Fibroblast of lung (primary cell): ENCODE measurements around the gene SLC35F3. TPM values are rescaled to one million over a fixed set of nuclear protein-coding genes. Genes with fewer than 3 reads are reported as not detected.
A peak's percentile ranks its signal among the peaks of the same experiment; 100 is the strongest.

ENCODE experiments used
- DNase-seq, 2 donors: peaks; one replicate each; pipeline versions ENCODE4 v3.0.0 to v3.0.0-alpha.2; 2010; ENCODE audit warnings: low read depth in 2 of 2
- H2AFZ ChIP-seq: 2 replicates; pipeline ENCODE4 v1.5.1; 2012; ENCODE audit warnings: low read length, control low read depth, inconsistent platforms
- H3K27ac ChIP-seq: 2 replicates; pipeline ENCODE4 v1.5.1; 2011; ENCODE audit warnings: low read length, control low read depth; ENCODE audit not compliant: insufficient read depth
- H3K27me3 ChIP-seq: 2 replicates; pipeline ENCODE4 v1.5.1; 2011; ENCODE audit warnings: mild to moderate bottlenecking, low read length; ENCODE audit not compliant: control insufficient read depth, insufficient read depth
- H3K36me3 ChIP-seq: 2 replicates; pipeline ENCODE4 v1.5.1; 2011; ENCODE audit warnings: low read length; ENCODE audit not compliant: control insufficient read depth, insufficient read depth
- H3K4me1 ChIP-seq: 2 replicates; pipeline ENCODE4 v1.5.1; 2011; ENCODE audit warnings: low read length; ENCODE audit not compliant: control insufficient read depth, insufficient read depth; ENCODE audit errors: extremely low read depth
- H3K4me2 ChIP-seq: 2 replicates; pipeline ENCODE4 v1.5.1; 2011; ENCODE audit warnings: low read length, control low read depth; ENCODE audit not compliant: insufficient read depth; ENCODE audit errors: extremely low read depth
- H3K4me3 ChIP-seq, 4 experiments: fragments of 200-600 bp in 1 of 4; sonication (generic) in 1 of 4; replicated peaks in 1 of 4; 2 replicates each; pipeline ENCODE4 v1.5.1; 2011 to 2016; ENCODE audit warnings: low read length in 4 of 4, low read depth in 3 of 4, mild to moderate bottlenecking in 3 of 4, control low read depth in 2 of 4, inconsistent platforms in 1 of 4, mixed read lengths in 1 of 4; ENCODE audit not compliant: insufficient read depth in 1 of 4; ENCODE audit errors: control extremely low read depth in 1 of 4
- H3K79me2 ChIP-seq: 2 replicates; pipeline ENCODE4 v1.5.1; 2012; ENCODE audit warnings: mild to moderate bottlenecking, low read length, inconsistent platforms; ENCODE audit not compliant: control insufficient read depth, insufficient read depth
- H3K9ac ChIP-seq: 2 replicates; pipeline ENCODE4 v1.5.1; 2011; ENCODE audit warnings: mild to moderate bottlenecking, low read length, control low read depth; ENCODE audit not compliant: insufficient read depth
- H3K9me3 ChIP-seq: 2 replicates; pipeline ENCODE4 v1.5.1; 2012; ENCODE audit warnings: low read depth, low read length; ENCODE audit not compliant: control insufficient read depth, insufficient read depth
- H4K20me1 ChIP-seq: 2 replicates; pipeline ENCODE4 v1.5.1; 2011; ENCODE audit warnings: low read length; ENCODE audit not compliant: control insufficient read depth, insufficient read depth; ENCODE audit errors: extremely low read depth
- EZH2 ChIP-seq: IDR thresholded peaks from 2 replicates; pipeline ENCODE4 v1.5.1; 2012; ENCODE audit warnings: low read length, control low read depth, mild to moderate bottlenecking; ENCODE audit errors: missing control alignments
- polyA plus RNA-seq, 2 donors: library from polyadenylated mRNA; depleted of rRNA in 1 of 2; stranded (reverse) in 1 of 2; unstranded in 1 of 2; fragments of >200 nt; gene quantifications; 2 replicates each; pipeline ENCODE4 v1.2.1, GENCODE V29; 2011 to 2012; ENCODE audit warnings: missing spikeins in 1 of 2
- total RNA-seq: library from RNA; depleted of rRNA; stranded (reverse); fragments of >200 nt; gene quantifications from 2 replicates; pipeline ENCODE4 v1.2.1, GENCODE V29; 2014
- TF ChIP-seq, protein P1 (sequence below), 2 donors: IDR thresholded peaks in 1 of 2; conservative IDR thresholded peaks in 1 of 2; 1 replicate in 1 of 2; 2 replicates in 1 of 2; pipeline ENCODE4 v1.5.1; 2011 to 2012; ENCODE audit warnings: low read length in 2 of 2, control low read depth in 1 of 2, inconsistent platforms in 1 of 2, low read depth in 1 of 2, mild to moderate bottlenecking in 1 of 2

SLC35F3 gene
- total and polyA plus RNA-seq, 2 donors (not counting 1 experiment from before 2014, with no cell fraction given) = not detected

DNA sequence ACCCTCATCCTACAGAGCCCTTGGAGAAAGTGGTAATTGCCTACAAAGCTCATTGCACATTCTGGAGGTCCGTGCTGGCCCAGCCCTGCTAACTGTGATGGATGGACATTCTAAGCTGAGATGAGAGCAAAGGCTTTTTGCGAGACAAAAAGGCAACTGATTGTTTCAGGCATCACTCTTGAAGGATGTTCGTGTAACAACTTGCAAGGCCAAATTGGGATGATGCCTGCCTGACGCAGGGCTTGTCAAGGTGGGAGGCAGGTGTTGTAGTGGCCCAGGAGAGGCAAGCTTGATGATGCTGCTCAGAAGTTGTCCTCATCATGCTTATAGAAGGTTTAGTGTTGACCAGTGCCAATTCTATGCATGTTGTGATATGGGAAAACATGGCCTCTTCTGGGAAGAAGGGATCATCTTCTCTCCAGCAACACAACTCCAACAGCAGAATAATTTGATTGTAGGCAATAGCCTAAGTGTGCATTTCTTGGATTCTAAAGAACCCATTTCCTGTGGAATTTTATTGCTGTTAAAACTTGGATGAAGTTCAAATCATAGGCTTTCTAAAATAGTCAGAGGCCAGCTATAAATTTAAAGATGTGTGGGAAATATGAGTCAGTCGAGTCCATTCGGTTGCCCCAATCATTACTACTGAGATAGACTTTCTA, 366.2 kb downstream of the SLC35F3 start:
- H3K4me3 ChIP-seq = no peak overlapping the region
- DNase-seq = peak in 1 of 2 donors; percentile 22
- no peaks in the 10 kb centered on the region for H4K20me1 ChIP-seq
- H3K9me3 ChIP-seq = no peaks in the 10 kb centered on the region
- no peak overlapping the region for H3K9ac ChIP-seq
- H3K4me2 ChIP-seq = no peak overlapping the region
- H3K79me2 ChIP-seq = no peaks in the 10 kb centered on the region
- no peaks in the 10 kb centered on the region for H3K27me3 ChIP-seq
- H3K36me3 ChIP-seq = no peaks in the 10 kb centered on the region
- H3K27ac ChIP-seq = no peak overlapping the region
- no peaks in the 10 kb centered on the region for H3K4me1 ChIP-seq
- TF ChIP-seq, protein P1, sequence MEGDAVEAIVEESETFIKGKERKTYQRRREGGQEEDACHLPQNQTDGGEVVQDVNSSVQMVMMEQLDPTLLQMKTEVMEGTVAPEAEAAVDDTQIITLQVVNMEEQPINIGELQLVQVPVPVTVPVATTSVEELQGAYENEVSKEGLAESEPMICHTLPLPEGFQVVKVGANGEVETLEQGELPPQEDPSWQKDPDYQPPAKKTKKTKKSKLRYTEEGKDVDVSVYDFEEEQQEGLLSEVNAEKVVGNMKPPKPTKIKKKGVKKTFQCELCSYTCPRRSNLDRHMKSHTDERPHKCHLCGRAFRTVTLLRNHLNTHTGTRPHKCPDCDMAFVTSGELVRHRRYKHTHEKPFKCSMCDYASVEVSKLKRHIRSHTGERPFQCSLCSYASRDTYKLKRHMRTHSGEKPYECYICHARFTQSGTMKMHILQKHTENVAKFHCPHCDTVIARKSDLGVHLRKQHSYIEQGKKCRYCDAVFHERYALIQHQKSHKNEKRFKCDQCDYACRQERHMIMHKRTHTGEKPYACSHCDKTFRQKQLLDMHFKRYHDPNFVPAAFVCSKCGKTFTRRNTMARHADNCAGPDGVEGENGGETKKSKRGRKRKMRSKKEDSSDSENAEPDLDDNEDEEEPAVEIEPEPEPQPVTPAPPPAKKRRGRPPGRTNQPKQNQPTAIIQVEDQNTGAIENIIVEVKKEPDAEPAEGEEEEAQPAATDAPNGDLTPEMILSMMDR (conservative IDR thresholded peaks at IDR 0.05 in 1 of 2, IDR thresholded peaks at IDR 0.05 in 1 of 2; ENCODE audit: low read depth in 1 of 2, low read length in 2 of 2) = no peak
- no peak for TF ChIP-seq EZH2
- no peak overlapping the region for H2AFZ ChIP-seq

DNA sequence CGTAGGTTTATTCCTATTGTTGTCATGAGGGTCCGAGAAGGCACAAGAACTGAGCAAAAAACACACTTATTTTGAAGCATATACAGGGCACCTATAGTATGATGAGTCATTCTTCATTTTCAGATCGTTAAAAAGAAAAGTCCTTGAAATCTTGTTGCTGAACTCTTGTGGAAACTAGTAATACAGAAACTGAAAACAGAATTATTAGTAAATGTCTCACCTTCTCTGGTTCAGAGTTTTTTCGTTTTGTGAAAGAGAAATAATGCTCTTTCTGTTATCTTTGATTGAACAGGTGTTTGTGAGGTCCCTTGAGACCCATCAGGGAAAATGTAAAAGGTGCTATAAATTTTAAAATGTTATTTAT, 366.7 kb downstream of the SLC35F3 start:
- H3K9me3 ChIP-seq = no peaks in the 10 kb centered on the region
- no peak overlapping the region for H3K4me3 ChIP-seq
- no peak overlapping the region for H3K27ac ChIP-seq
- no peaks in the 10 kb centered on the region for H3K4me1 ChIP-seq
- H2AFZ ChIP-seq = no peak overlapping the region
- H3K79me2 ChIP-seq = no peaks in the 10 kb centered on the region
- H3K9ac ChIP-seq = no peak overlapping the region
- DNase-seq = no peak
- H4K20me1 ChIP-seq = no peaks in the 10 kb centered on the region
- TF ChIP-seq EZH2 = no peak
- TF ChIP-seq, protein P1 (conservative IDR thresholded peaks at IDR 0.05 in 1 of 2, IDR thresholded peaks at IDR 0.05 in 1 of 2; ENCODE audit: low read depth in 1 of 2, low read length in 2 of 2) = no peak
- H3K27me3 ChIP-seq = no peaks in the 10 kb centered on the region
- H3K4me2 ChIP-seq = no peak overlapping the region
- H3K36me3 ChIP-seq = no peaks in the 10 kb centered on the region

DNA sequence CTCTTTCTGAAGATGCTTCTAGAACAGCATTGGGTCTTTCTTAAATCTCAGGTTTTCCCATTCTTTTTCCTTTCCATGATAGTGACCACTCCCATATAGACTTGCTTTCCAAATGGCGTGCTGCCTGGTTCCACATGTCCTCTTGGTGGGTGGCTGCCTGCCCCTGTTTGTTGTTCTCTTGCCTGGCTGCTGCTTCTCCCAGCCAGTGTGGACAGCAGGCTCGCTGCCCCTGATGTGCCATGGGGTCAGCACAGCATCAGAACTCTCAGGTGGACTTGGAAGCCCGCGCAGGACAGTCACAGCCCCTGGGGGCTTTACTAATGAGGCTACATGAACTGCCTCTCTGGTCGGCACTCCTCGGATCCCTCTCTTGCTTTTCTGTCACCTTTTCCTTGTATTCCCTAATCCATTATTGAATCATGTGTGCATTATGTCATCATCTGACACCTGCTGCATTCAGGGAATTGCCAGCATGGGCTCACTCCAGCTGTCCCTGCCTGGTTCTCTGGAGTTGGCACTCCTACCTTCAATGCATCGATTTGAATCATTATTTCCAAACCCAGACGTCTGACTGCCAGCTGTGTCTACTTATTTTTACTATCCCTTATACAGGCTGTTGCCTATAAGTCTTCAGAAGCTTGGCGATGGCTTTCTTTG, 368.3 kb downstream of the SLC35F3 start:
- no peaks in the 10 kb centered on the region for H3K9me3 ChIP-seq
- H3K27ac ChIP-seq = no peak overlapping the region
- H3K9ac ChIP-seq = no peak overlapping the region
- H3K27me3 ChIP-seq = no peaks in the 10 kb centered on the region
- no peak for DNase-seq
- H3K4me1 ChIP-seq = no peaks in the 10 kb centered on the region
- no peak overlapping the region for H3K4me2 ChIP-seq
- H3K79me2 ChIP-seq = no peaks in the 10 kb centered on the region
- no peak overlapping the region for H2AFZ ChIP-seq
- H3K4me3 ChIP-seq = no peak overlapping the region
- no peaks in the 10 kb centered on the region for H3K36me3 ChIP-seq
- no peaks in the 10 kb centered on the region for H4K20me1 ChIP-seq
- TF ChIP-seq, protein P1 (conservative IDR thresholded peaks at IDR 0.05 in 1 of 2, IDR thresholded peaks at IDR 0.05 in 1 of 2; ENCODE audit: low read depth in 1 of 2, low read length in 2 of 2) = no peak
- TF ChIP-seq EZH2 = no peak
